HG03460 (cell line): ENCODE results near the gene TNIP2.

Experiments
- ATAC-seq: cut with Tn5 transposase; IDR thresholded peaks from one replicate; pipeline ENCODE4 v1.9.1; 2021; ENCODE audit not compliant: unreplicated experiment

Gene TNIP2

GRCh38 chr4:2725380-2725779 lies 30.8 kb downstream of the TNIP2 start:
- ATAC-seq, result no peak

- no peak for ATAC-seq
Observed at GRCh38 chr4:2723751-2724150, 32.4 kb downstream of the TNIP2 start.

GRCh38 chr4:2722033-2722432 lies 34.1 kb downstream of the TNIP2 start:
- no peak for ATAC-seq

- ATAC-seq, result no peak
Observed at GRCh38 chr4:2721586-2721985, 34.5 kb downstream of the TNIP2 start.

- ATAC-seq, result no peak
Observed at GRCh38 chr4:2716236-2716635, 39.9 kb downstream of the TNIP2 start.

- ATAC-seq, result no peak
Observed at GRCh38 chr4:2715426-2715825, 40.7 kb downstream of the TNIP2 start.

- no peak for ATAC-seq
Observed at GRCh38 chr4:2714918-2715317, 41.2 kb downstream of the TNIP2 start.

- no peak for ATAC-seq
Observed at GRCh38 chr4:2714061-2714770, 41.9 kb downstream of the TNIP2 start.

- no peak for ATAC-seq
Observed at GRCh38 chr4:2713337-2713736, 42.8 kb downstream of the TNIP2 start.

GRCh38 chr4:2712261-2712842 lies 43.8 kb downstream of the TNIP2 start:
- no peak for ATAC-seq

- no peak for ATAC-seq
Observed at GRCh38 chr4:2702770-2703169, 53.4 kb downstream of the TNIP2 start.

- no peak for ATAC-seq
Observed at GRCh38 chr4:2702361-2702760, 53.8 kb downstream of the TNIP2 start.

GRCh38 chr4:2700031-2700430 lies 56.1 kb downstream of the TNIP2 start:
- no peak for ATAC-seq

- no peak for ATAC-seq
Observed at GRCh38 chr4:2699534-2699933, 56.6 kb downstream of the TNIP2 start.

- no peak for ATAC-seq
Observed at GRCh38 chr4:2698951-2699505, 57.1 kb downstream of the TNIP2 start.

- ATAC-seq, result no peak
Observed at GRCh38 chr4:2698504-2698903, 57.6 kb downstream of the TNIP2 start.

- ATAC-seq, result no peak
Observed at GRCh38 chr4:2697995-2698414, 58.1 kb downstream of the TNIP2 start.

- peak; percentile 92 for ATAC-seq
Observed at GRCh38 chr4:2696423-2696822, 59.7 kb downstream of the TNIP2 start.

- ATAC-seq, result no peak
Observed at GRCh38 chr4:2695346-2696060, 60.6 kb downstream of the TNIP2 start.

GRCh38 chr4:2694691-2695090 lies 61.4 kb downstream of the TNIP2 start:
- ATAC-seq, result no peak

GRCh38 chr4:2691952-2692435 lies 64.1 kb downstream of the TNIP2 start:
- ATAC-seq, result no peak
